Endothelial cell of umbilical vein (primary cell): ENCODE data around the gene FHOD3.
A peak's percentile ranks its signal among the peaks of the same experiment; 100 is the strongest.

Source experiments
- EZH2 ChIP-seq: IDR thresholded peaks from 2 replicates; pipeline ENCODE4 v1.6.1; 2012; ENCODE audit warnings: borderline replicate concordance, low read depth, mild to moderate bottlenecking, moderate library complexity, low read length, inconsistent platforms; ENCODE audit not compliant: severe bottlenecking
- FOS ChIP-seq: IDR thresholded peaks from 2 replicates; pipeline ENCODE4 v1.6.1; 2011; ENCODE audit warnings: mild to moderate bottlenecking, low read length, moderate library complexity, borderline replicate concordance; ENCODE audit not compliant: insufficient read depth
- JUN ChIP-seq: IDR thresholded peaks from 2 replicates; pipeline ENCODE4 v1.6.1; 2011; ENCODE audit warnings: borderline replicate concordance, low read depth; ENCODE audit not compliant: insufficient read length, insufficient read depth
- MYC ChIP-seq: IDR thresholded peaks from one replicate; pipeline ENCODE4 v1.6.1; 2011; ENCODE audit warnings: mild to moderate bottlenecking, low read depth, low read length
- POLR2A ChIP-seq: IDR thresholded peaks from 2 replicates; pipeline ENCODE4 v1.6.1; 2012; ENCODE audit warnings: low read depth, mild to moderate bottlenecking, control low read depth, low read length
- POLR2AphosphoS5 ChIP-seq: IDR thresholded peaks from 2 replicates; pipeline ENCODE4 v1.6.1; 2012; ENCODE audit warnings: low read depth, mild to moderate bottlenecking, control low read depth, low read length, moderate library complexity; ENCODE audit not compliant: insufficient read depth
- TF ChIP-seq, protein P1 (sequence below), 2 donors: IDR thresholded peaks; 1 replicate in 1 of 2; 2 replicates in 1 of 2; pipeline ENCODE4 v1.5.1; 2011; ENCODE audit warnings: low read length in 2 of 2, mild to moderate bottlenecking in 2 of 2, moderate library complexity in 2 of 2, control low read depth in 1 of 2, inconsistent platforms in 1 of 2, low read depth in 1 of 2; ENCODE audit not compliant: insufficient read depth in 1 of 2; ENCODE audit errors: extremely low read depth in 1 of 2

DNA sequence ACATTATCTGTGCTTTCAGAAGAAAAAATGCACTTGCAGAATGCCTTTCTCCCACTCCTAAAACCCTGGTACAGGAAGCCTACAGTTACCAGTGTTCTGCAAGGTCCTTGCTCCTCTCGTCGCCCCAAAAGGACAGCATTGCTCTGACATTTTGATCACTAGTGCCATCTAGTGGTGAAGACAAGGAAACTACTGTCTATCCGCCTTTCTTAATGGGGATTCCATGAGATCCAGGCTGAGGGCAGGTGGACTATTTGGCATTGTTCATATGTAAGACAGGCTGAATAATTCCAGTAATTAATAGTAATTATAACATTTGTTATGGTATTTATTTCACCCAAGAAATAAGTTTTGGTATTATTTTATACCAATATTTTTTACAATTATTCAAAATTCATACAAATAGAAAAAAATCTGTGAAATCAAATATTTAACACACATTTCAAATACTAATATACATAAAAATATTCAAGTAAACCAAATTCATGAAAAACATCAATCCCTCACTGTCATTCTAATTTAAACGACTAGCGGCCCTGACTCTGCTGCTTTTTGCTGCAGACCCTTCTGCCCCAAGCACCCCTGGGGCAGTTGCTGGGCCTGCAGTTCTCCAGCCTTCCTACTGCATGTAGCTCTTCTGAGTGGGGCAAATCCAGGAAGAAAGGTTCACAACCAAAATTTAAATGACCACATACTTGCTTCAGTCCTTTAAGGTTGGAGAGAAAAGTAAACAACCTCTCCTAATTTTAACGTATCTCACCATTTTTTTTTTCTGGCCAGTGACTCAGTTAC, 512.3 kb downstream of the FHOD3 start:
- TF ChIP-seq POLR2AphosphoS5 (no peak), POLR2A (no peak), JUN (no peak), EZH2 (no peak), FOS (no peak), MYC (no peak)
- TF ChIP-seq, protein P1, sequence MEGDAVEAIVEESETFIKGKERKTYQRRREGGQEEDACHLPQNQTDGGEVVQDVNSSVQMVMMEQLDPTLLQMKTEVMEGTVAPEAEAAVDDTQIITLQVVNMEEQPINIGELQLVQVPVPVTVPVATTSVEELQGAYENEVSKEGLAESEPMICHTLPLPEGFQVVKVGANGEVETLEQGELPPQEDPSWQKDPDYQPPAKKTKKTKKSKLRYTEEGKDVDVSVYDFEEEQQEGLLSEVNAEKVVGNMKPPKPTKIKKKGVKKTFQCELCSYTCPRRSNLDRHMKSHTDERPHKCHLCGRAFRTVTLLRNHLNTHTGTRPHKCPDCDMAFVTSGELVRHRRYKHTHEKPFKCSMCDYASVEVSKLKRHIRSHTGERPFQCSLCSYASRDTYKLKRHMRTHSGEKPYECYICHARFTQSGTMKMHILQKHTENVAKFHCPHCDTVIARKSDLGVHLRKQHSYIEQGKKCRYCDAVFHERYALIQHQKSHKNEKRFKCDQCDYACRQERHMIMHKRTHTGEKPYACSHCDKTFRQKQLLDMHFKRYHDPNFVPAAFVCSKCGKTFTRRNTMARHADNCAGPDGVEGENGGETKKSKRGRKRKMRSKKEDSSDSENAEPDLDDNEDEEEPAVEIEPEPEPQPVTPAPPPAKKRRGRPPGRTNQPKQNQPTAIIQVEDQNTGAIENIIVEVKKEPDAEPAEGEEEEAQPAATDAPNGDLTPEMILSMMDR (IDR thresholded peaks at IDR 0.05; ENCODE audit: extremely low read depth in 1 of 2, insufficient read depth in 1 of 2, low read depth in 1 of 2, low read length in 2 of 2): peak; percentile 71 to 76
